HepG2 (cell line): ENCODE data around the gene BARX1. TPM values are rescaled to one million over a fixed set of nuclear protein-coding genes. Genes with fewer than 3 reads are reported as not detected.

Experiments
- ATAC-seq: fragments of 200-7000 bp; cut with Tn5 transposase; 3 replicates; pipeline ENCODE4 v1.9.1; 2020; ENCODE audit warnings: mild to moderate bottlenecking, moderate library complexity
- BruUV-seq: library from RNA; stranded (reverse); fragments of 400-500 nt; replicated peaks from 2 replicates; lab custom pipeline; 2021; lab: Mats Ljungman, UMichigan
- CTCF ChIA-PET: fragments of 300-600 bp; formaldehyde crosslinking; extraction: SDS; loops from one replicate; lab custom pipeline; 2021; ENCODE audit warnings: low total read pairs, inconsistent platforms, low intra/inter-chr PET ratio; lab: Yijun Ruan, JAX
- POLR2A ChIA-PET: fragments of 350-600 bp; sonication (Branson Sonifier 250); formaldehyde crosslinking; loops from one replicate; lab custom pipeline; 2020; ENCODE audit warnings: antibody characterized with exemption, inconsistent platforms; lab: Yijun Ruan, JAX
- DNase-seq: peaks from one replicate; pipeline ENCODE4 v3.0.0-alpha.2; 2015; ENCODE audit warnings: low spot score
- FAIRE-seq: peaks from 3 replicates; lab custom pipeline; 2011; peaks lifted over from hg19 to GRCh38; lab: Jason Lieb, UNC
- H2AFZ ChIP-seq: one replicate; pipeline ENCODE4 v1.6.1; 2011; ENCODE audit warnings: low read length, inconsistent platforms
- H3K27ac ChIP-seq: fragments of 300-600 bp; 3 replicates; pipeline ENCODE4 v1.8.0; 2011; ENCODE audit warnings: mixed run types, mild to moderate bottlenecking, mixed read lengths, low read length, inconsistent platforms; ENCODE audit not compliant: insufficient read depth; ENCODE audit errors: extremely low read length
- H3K27me3 ChIP-seq, 2 experiments: fragments of 200-600 bp in 1 of 2; 2 replicates in 1 of 2; 3 replicates in 1 of 2; pipeline versions ENCODE4 v1.6.0 to v1.8.0; 2011; ENCODE audit warnings: low read length in 2 of 2, mild to moderate bottlenecking in 2 of 2, moderate library complexity in 2 of 2, inconsistent platforms in 1 of 2; ENCODE audit not compliant: insufficient read depth in 2 of 2, control insufficient read depth in 1 of 2
- H3K36me3 ChIP-seq, 2 experiments: fragments of 200-600 bp in 1 of 2; replicated peaks in 1 of 2; 2 replicates in 1 of 2; 3 replicates in 1 of 2; pipeline versions ENCODE4 v1.5.1 to v1.8.0; 2011; ENCODE audit warnings: low read length in 2 of 2, inconsistent platforms in 1 of 2; ENCODE audit not compliant: insufficient read depth in 2 of 2, control insufficient read depth in 1 of 2
- H3K4me1 ChIP-seq: 2 replicates; pipeline ENCODE4 v1.5.1; 2012; ENCODE audit warnings: low read length, inconsistent platforms; ENCODE audit not compliant: insufficient read depth
- H3K4me2 ChIP-seq: 2 replicates; pipeline ENCODE4 v1.6.0; 2011; ENCODE audit warnings: low read depth, low read length, inconsistent platforms
- H3K4me3 ChIP-seq, 3 experiments: fragments of 200-600 bp in 1 of 3; sonication (generic), shearing (Covaris generic) in 1 of 3; replicated peaks in 1 of 3; 2 replicates each; pipeline ENCODE4 v1.5.1; 2011 to 2016; ENCODE audit warnings: low read length in 3 of 3, inconsistent platforms in 2 of 3, low read depth in 2 of 3, mild to moderate bottlenecking in 2 of 3, control low read depth in 1 of 3, mixed read lengths in 1 of 3; ENCODE audit not compliant: insufficient read depth in 1 of 3
- H3K79me2 ChIP-seq: one replicate; pipeline ENCODE4 v1.6.1; 2011; ENCODE audit warnings: low read length, inconsistent platforms; ENCODE audit not compliant: insufficient read depth
- H3K9ac ChIP-seq: 2 replicates; pipeline ENCODE4 v1.6.0; 2011; ENCODE audit warnings: mild to moderate bottlenecking, low read depth, low read length, inconsistent platforms; ENCODE audit not compliant: insufficient read depth
- H3K9me3 ChIP-seq: 2 replicates; pipeline ENCODE4 v1.5.1; 2012; ENCODE audit warnings: mild to moderate bottlenecking, low read length
- H4K20me1 ChIP-seq: 2 replicates; pipeline ENCODE4 v1.6.0; 2011; ENCODE audit warnings: inconsistent platforms, mild to moderate bottlenecking, low read length, moderate library complexity; ENCODE audit not compliant: insufficient read depth
- BCLAF1 ChIP-seq: fragments of 450-650 bp; IDR thresholded peaks from 2 replicates; pipeline ENCODE4 v1.6.1; 2017; ENCODE audit warnings: mild to moderate bottlenecking
- CC2D1A ChIP-seq: sonication (generic); formaldehyde crosslinking; IDR thresholded peaks from 2 replicates; pipeline ENCODE4 v1.8.1; 2023; ENCODE audit warnings: mild to moderate bottlenecking, missing genetic modification reagents
- FOSL2 ChIP-seq: sonication (generic); formaldehyde crosslinking; IDR thresholded peaks from 2 replicates; pipeline ENCODE4 v1.4.0; 2020; ENCODE audit warnings: missing genetic modification reagents
- SRSF1 ChIP-seq: fragments of 200-400 bp; formaldehyde crosslinking; optimal IDR thresholded peaks from 2 replicates; pipeline ENCODE3; 2017; ENCODE audit warnings: mild to moderate bottlenecking, low read depth, low read length, moderate library complexity
- STAG1 ChIP-seq: sonication (generic); formaldehyde crosslinking; IDR thresholded peaks from 2 replicates; pipeline ENCODE4 v1.4.0; 2020; ENCODE audit warnings: missing genetic modification reagents
- ZNF12 ChIP-seq: sonication (generic); formaldehyde crosslinking; IDR thresholded peaks from 2 replicates; pipeline ENCODE4 v1.5.0; 2020; ENCODE audit warnings: missing genetic modification reagents
- ZNF124 ChIP-seq: sonication (generic); formaldehyde crosslinking; IDR thresholded peaks from 2 replicates; pipeline ENCODE4 v1.4.0; 2020; ENCODE audit warnings: missing genetic modification reagents
- ZNF547 ChIP-seq: sonication (generic); formaldehyde crosslinking; IDR thresholded peaks from 2 replicates; pipeline ENCODE4 v1.5.1; 2020; ENCODE audit warnings: mild to moderate bottlenecking, missing genetic modification reagents
- ZNF549 ChIP-seq: sonication (generic); formaldehyde crosslinking; IDR thresholded peaks from 2 replicates; pipeline ENCODE4 v1.5.0; 2020; ENCODE audit warnings: missing genetic modification reagents
- WGBS: methylation state at CpG from one replicate; pipeline ENCODE4 v1.1.6; 2017; ENCODE audit warnings: low lambda C conversion rate; 5-methylcytosine and 5-hydroxymethylcytosine counted together
- in situ Hi-C: cut with HindIII; loops from 2 replicates; pipeline ENCODE4 v1.10.0; 2017; ENCODE audit warnings: low pct_unique_long_range_greater_than_20kb; ENCODE audit not compliant: extremely low pct_ligation_motif_present
- intact Hi-C: fragments of 100-400 bp; cut with micrococcal nuclease; formaldehyde crosslinking; loops from one replicate; pipeline ENCODE4 v1.10.0; 2022; ENCODE audit not compliant: unreplicated experiment
- polyA plus RNA-seq, 8 experiments: library from polyadenylated mRNA; depleted of rRNA in 3 of 8; stranded (reverse) in 7 of 8; unstranded in 1 of 8; fragments of >200 nt; fragmentation: Illumina TruSeq in 4 of 8; extraction: Trizol in 4 of 8; gene quantifications; 2 replicates each; pipeline versions ENCODE4 v1.2.1 to v1.2.3, GENCODE V29; 2011 to 2016; ENCODE audit warnings: low read depth in 4 of 8, missing spikeins in 1 of 8, mixed read lengths in 1 of 8; ENCODE audit not compliant: insufficient read depth in 1 of 8
- total RNA-seq, 5 experiments: library from RNA; depleted of rRNA; stranded (reverse); fragments of >200 nt; fragmentation: Illumina TruSeq; extraction: Trizol; gene quantifications; 2 replicates each; pipeline ENCODE4 v1.2.3, GENCODE V29; 2016; ENCODE audit warnings: low read depth in 1 of 5
- TF ChIP-seq, protein P1 (sequence below): sonication (generic); formaldehyde crosslinking; IDR thresholded peaks from 2 replicates; pipeline ENCODE4 v1.5.0; 2020; ENCODE audit warnings: mild to moderate bottlenecking, missing genetic modification reagents, moderate library complexity
- TF ChIP-seq, protein P2 (sequence below): sonication (generic); formaldehyde crosslinking; IDR thresholded peaks from 2 replicates; pipeline ENCODE4 v1.9.0; 2021; ENCODE audit warnings: missing genetic modification reagents, mild to moderate bottlenecking, borderline replicate concordance

BARX1 gene
- total and polyA plus RNA-seq, 2 of the 13 experiments (the other 11 are each of a cell fraction or from before 2014, with no cell fraction given), result not detected

DNA sequence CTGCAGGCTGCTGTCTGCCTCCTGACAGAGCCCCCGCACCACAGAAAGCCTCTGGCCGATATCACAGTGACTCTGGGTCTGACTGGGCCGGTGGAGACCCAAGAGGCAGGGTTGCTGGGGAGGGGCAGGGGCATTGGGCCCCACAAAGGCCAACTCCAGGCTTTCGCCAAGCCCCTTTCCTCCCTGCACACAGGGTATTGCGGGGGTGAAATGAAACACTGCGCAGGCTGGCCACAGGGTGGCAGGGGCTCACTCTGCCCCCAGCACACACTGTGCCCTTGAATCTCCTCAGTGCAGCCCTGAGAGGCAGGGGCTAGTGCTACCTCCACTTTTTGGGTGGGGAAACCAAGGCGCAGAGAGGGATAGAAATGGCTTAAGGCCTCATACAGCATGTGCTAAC, 44.6 kb downstream of the BARX1 start:
- no peaks in the 10 kb centered on the region for H4K20me1 ChIP-seq
- H3K79me2 ChIP-seq, result no peaks in the 10 kb centered on the region
- CTCF ChIA-PET, result no interaction called here
- whole genome bisulfite sequencing, result no CpG with 5 or more reads among the region's 7 CpGs
- in situ Hi-C loops, result no loop called here
- no peak overlapping the region for H3K4me2 ChIP-seq
- no peak for FAIRE-seq
- POLR2A ChIA-PET, result no interaction called here
- no peak overlapping the region for H3K9ac ChIP-seq
- H3K4me3 ChIP-seq, result no peak overlapping the region
- no peak overlapping the region for H3K27ac ChIP-seq
- DNase-seq, result no peak
- TF ChIP-seq ZNF547 (CRISPR knock-in tag) (no peak), STAG1 (CRISPR knock-in tag) (0 out of 2 replicates have a peak, but pooled peaks have one; percentile 18)
- TF ChIP-seq, protein P1, sequence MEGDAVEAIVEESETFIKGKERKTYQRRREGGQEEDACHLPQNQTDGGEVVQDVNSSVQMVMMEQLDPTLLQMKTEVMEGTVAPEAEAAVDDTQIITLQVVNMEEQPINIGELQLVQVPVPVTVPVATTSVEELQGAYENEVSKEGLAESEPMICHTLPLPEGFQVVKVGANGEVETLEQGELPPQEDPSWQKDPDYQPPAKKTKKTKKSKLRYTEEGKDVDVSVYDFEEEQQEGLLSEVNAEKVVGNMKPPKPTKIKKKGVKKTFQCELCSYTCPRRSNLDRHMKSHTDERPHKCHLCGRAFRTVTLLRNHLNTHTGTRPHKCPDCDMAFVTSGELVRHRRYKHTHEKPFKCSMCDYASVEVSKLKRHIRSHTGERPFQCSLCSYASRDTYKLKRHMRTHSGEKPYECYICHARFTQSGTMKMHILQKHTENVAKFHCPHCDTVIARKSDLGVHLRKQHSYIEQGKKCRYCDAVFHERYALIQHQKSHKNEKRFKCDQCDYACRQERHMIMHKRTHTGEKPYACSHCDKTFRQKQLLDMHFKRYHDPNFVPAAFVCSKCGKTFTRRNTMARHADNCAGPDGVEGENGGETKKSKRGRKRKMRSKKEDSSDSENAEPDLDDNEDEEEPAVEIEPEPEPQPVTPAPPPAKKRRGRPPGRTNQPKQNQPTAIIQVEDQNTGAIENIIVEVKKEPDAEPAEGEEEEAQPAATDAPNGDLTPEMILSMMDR, result peak; percentile 31
- no peak overlapping the region for H2AFZ ChIP-seq
- peak; percentile 86 for ATAC-seq
- BruUV-seq, result no TSS peak
- intact Hi-C loops, result no loop called here
- H3K9me3 ChIP-seq, result no peaks in the 10 kb centered on the region
- no peaks in the 10 kb centered on the region for H3K36me3 ChIP-seq
- H3K4me1 ChIP-seq, result no peaks in the 10 kb centered on the region
- peaks cover 6 to 18% of the 10 kb centered on the region in 2 experiments; a peak in 3 of 5 replicates for H3K27me3 ChIP-seq

DNA sequence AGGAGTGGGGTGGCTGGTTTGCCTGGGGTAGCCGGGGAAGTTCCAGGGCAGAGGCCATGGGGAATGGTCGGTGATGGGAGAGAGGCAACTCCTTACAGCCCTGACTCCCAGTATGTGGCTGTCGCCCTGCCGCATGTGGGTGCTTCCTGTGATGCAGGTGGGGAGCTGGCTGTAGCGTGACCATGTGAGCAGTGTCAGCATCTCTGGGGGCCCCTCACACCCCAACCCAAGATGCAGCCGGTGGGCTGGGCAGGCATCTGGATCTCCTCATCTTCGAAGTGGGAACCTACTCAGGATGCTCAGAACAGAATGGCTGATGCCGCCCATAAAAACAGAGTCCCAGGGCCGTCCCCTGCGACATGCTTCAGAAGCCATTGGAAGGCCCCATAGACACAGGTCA, 45.0 kb downstream of the BARX1 start:
- Histone ChIP-seq H3K27me3 (peaks cover 6 to 18% of the 10 kb centered on the region in 2 experiments; a peak in 3 of 5 replicates), H3K4me1 (no peaks in the 10 kb centered on the region), H3K79me2 (no peaks in the 10 kb centered on the region), H3K27ac (no peak overlapping the region), H3K36me3 (no peaks in the 10 kb centered on the region), H3K9ac (no peak overlapping the region), H3K9me3 (no peaks in the 10 kb centered on the region), H4K20me1 (no peaks in the 10 kb centered on the region), H3K4me2 (no peak overlapping the region), H3K4me3 (no peak overlapping the region), H2AFZ (no peak overlapping the region)
- no peak for DNase-seq
- no peak for FAIRE-seq
- ChIA-PET POLR2A (no interaction called here), CTCF (no interaction called here)
- WGBS, result 30% methylated on average over 2 of the region's 10 CpGs
- 0 out of 3 replicates have a peak, but pooled peaks have one; percentile 12 for ATAC-seq
- intact Hi-C loops, result no loop called here
- no TSS peak for BruUV-seq
- in situ Hi-C loops, result no loop called here
- TF ChIP-seq CC2D1A (CRISPR knock-in tag) (no peak), BCLAF1 (no peak), ZNF549 (CRISPR knock-in tag) (no peak), SRSF1 (no peak), ZNF12 (no peak), FOSL2 (CRISPR knock-in tag) (no peak), ZNF124 (CRISPR knock-in tag) (no peak)
- TF ChIP-seq, protein P2, sequence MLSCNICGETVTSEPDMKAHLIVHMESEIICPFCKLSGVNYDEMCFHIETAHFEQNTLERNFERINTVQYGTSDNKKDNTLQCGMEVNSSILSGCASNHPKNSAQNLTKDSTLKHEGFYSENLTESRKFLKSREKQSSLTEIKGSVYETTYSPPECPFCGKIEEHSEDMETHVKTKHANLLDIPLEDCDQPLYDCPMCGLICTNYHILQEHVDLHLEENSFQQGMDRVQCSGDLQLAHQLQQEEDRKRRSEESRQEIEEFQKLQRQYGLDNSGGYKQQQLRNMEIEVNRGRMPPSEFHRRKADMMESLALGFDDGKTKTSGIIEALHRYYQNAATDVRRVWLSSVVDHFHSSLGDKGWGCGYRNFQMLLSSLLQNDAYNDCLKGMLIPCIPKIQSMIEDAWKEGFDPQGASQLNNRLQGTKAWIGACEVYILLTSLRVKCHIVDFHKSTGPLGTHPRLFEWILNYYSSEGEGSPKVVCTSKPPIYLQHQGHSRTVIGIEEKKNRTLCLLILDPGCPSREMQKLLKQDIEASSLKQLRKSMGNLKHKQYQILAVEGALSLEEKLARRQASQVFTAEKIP (CRISPR knock-in tag), result no peak
